T-helper 1 cell treated with Interleukin-12 subunit alpha and Interleukin-12 subunit beta and Interleukin-4 antibody, amounts not matched to agents 30 μg/mL and 1 μg/mL, for 36 hours (primary cell): Measurements from ENCODE around the gene KRT1.

Experiments
- H3K27ac Mint-ChIP-seq: one replicate; pipeline ENCODE4 v1.8.0; 2021; ENCODE audit warnings: mild to moderate bottlenecking, mixed read lengths
- H3K27me3 Mint-ChIP-seq: one replicate; pipeline ENCODE4 v1.8.0; 2021; ENCODE audit warnings: low read depth, mixed read lengths
- H3K36me3 Mint-ChIP-seq: one replicate; pipeline ENCODE4 v1.8.0; 2021; ENCODE audit warnings: low read depth, mixed read lengths
- H3K4me1 Mint-ChIP-seq: one replicate; pipeline ENCODE4 v1.8.0; 2021; ENCODE audit warnings: low read depth, mixed read lengths
- H3K4me3 Mint-ChIP-seq: one replicate; pipeline ENCODE4 v1.8.0; 2021; ENCODE audit warnings: mild to moderate bottlenecking, moderate library complexity, mixed read lengths
- H3K9me3 Mint-ChIP-seq: one replicate; pipeline ENCODE4 v1.8.0; 2021; ENCODE audit warnings: mixed read lengths

The KRT1 gene

DNA sequence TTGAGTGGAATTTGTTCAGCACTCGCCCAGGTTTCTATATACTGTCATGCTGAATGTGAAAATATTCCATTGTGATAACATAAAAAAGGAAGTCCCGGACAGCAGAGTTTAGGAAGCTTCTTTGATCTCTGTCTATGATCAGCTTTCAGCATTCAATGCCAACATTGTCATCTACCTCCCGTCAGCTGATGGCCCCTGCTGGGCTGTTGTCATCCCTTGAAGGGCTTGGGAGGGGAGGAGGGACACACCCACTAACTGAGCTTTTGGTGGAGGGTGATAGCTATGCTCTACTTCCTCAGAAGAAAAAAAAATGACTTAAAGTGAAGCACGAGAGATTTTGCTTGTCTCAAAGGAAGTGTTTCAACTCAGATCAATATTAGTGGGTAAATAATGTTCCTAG is 27.8 kb upstream of the KRT1 start:
- H3K27me3 Mint-ChIP-seq, result peaks cover 17% of the 10 kb centered on the region

DNA sequence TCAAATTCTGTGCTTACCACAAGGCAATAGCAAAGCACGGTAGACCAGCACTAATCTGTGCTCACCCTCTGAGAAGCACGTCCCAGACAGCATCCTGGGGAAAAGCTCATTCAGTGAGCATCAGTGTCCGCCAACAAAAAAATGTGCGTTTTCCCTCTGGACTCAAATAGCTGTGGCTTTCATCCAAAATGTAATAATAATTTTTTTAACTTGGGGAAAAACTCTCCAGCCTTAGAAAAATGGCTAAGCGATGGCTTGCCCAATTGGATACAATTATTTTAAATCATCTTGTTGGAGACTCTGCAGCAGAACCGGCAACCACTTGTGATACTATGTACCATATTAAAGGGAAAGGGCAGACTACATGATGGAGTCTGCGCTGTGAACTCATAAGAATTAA is 24.3 kb upstream of the KRT1 start:
- Mint-ChIP-seq H3K27ac (no peak overlapping the region), H3K27me3 (peaks cover 13% of the 10 kb centered on the region), H3K4me3 (no peak overlapping the region), H3K9me3 (no peaks in the 10 kb centered on the region), H3K36me3 (no peaks in the 10 kb centered on the region), H3K4me1 (peaks cover 2% of the 10 kb centered on the region)

More for the DNA sequence above, 27.8 kb upstream of the KRT1 start:
- H3K4me3 Mint-ChIP-seq, result no peak overlapping the region
- no peaks in the 10 kb centered on the region for H3K9me3 Mint-ChIP-seq
- peaks cover 3% of the 10 kb centered on the region for H3K36me3 Mint-ChIP-seq
- no peak overlapping the region for H3K27ac Mint-ChIP-seq
- H3K4me1 Mint-ChIP-seq, result peaks cover 2% of the 10 kb centered on the region

DNA sequence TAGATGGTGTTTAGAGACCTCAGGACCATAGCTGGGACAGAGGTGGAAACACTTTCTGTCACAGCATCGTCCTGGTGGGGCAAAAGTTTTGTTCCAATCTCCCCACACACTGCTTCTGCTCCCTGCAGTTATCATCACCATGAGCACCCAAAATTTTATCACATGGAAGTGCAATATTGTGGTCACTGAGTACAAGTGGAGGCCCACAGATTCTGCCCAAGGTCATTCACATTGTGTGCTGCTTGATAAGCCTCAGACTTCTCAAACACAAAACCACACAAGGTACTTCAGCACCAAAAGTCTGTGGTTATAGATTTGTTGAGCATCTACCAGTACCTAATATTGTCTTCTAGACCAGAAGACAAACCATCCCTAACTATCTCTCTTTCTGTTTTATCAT is 23.7 kb upstream of the KRT1 start:
- H3K27ac Mint-ChIP-seq, result no peak overlapping the region
- no peaks in the 10 kb centered on the region for H3K36me3 Mint-ChIP-seq
- H3K27me3 Mint-ChIP-seq, result peaks cover 13% of the 10 kb centered on the region
- H3K4me1 Mint-ChIP-seq, result peaks cover 2% of the 10 kb centered on the region
- no peak overlapping the region for H3K4me3 Mint-ChIP-seq
- H3K9me3 Mint-ChIP-seq, result no peaks in the 10 kb centered on the region

DNA sequence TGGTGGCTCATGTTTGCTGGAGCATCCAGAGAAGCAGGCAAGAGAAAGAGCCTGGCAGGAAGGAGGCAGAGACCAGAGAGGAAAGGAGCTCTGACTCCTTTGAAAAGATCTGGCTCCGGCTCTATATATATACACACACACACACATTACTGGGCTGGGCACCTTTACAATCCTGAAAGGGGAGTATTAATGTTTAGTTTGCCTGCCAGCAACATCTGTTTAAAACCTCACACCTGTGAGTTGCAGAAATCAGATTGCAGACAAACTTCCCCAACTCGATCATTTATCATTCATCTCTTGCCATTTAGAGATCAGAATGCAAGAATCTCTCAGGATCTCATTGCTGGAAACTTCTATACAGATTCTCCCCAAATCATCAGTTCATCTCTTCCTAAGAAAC is 23.2 kb upstream of the KRT1 start, which contains the start of gene KRT77:
Gene KRT77 (minus strand): TSS at position 101 of the 400 bp plus-strand sequence. CDS start 90 bp downstream, at position 11.
- peaks cover 2% of the 10 kb centered on the region for H3K4me1 Mint-ChIP-seq
- no peak within 1 kb of the TSS for H3K27ac Mint-ChIP-seq
- H3K4me3 Mint-ChIP-seq, result no peak within 1 kb of the TSS
- H3K36me3 Mint-ChIP-seq, result no peaks in the 10 kb centered on the region
- H3K9me3 Mint-ChIP-seq, result no peaks in the 10 kb centered on the region
- peaks cover 13% of the 10 kb centered on the region for H3K27me3 Mint-ChIP-seq

DNA sequence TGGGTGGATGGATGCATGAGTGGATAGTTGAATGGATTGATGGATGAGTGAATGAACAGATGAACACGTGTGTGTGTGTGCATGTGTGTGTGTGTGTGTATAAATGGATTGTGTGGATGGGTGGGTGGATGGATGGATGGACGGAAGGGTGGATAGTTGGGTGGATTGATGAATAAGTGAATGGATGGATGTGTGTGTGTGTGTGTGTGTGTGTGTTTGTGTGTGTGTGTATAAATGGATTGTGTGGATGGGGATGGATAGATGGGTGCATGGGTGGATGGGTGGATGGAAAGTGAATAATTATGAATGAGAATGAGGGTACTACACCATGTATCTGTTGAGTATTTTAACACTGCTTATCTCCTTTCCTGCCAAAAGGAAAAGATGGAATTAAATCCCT is 22.1 kb upstream of the KRT1 start:
- Mint-ChIP-seq H3K9me3 (no peaks in the 10 kb centered on the region), H3K4me1 (no peaks in the 10 kb centered on the region), H3K27me3 (peaks cover 16% of the 10 kb centered on the region), H3K36me3 (no peaks in the 10 kb centered on the region), H3K4me3 (no peak overlapping the region), H3K27ac (no peak overlapping the region)

DNA sequence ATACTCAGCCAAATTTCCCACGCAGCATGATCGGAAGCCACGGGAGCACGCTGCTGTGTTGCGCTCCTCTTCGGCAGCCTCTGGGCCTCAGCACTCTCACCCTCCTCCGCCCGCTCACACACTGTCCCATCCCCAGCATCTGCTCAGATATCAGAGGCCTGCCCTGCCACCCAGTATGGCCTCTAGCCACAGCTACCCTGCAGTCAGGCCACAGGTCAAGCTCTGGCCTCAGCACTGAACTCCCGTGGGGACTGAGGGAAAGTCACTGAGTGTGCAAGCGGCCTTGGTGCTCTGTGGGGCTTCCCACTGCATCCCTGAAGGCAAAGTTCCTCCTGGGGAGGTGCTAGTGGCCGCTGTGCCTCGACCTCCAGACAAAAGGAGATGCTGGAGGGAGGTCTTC is 21.1 kb upstream of the KRT1 start:
- Mint-ChIP-seq H3K4me1 (no peaks in the 10 kb centered on the region), H3K27ac (no peak overlapping the region), H3K36me3 (no peaks in the 10 kb centered on the region), H3K27me3 (peaks cover 21% of the 10 kb centered on the region), H3K4me3 (no peak overlapping the region), H3K9me3 (no peaks in the 10 kb centered on the region)

DNA sequence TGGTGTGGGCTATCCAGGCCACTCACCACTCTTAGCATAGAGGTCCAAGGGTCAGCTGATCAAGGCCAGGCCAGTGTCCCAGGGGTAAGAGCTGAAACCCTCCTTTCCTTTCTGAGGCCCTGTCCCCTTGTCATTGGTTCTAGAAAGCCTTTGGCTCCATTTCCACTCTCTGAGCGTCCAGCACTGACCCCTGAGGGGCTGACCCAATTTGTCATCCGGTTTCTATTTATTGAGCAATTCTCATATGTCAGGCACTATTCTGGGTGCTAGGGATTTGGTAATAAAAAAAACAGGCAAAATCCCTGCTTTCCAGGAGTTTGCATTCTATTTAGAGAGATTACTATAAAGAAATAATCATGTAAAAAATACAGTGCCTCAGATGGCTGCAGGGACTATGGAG is 19.8 kb upstream of the KRT1 start:
- Mint-ChIP-seq H3K4me3 (no peak overlapping the region), H3K9me3 (no peaks in the 10 kb centered on the region), H3K27ac (no peak overlapping the region), H3K4me1 (no peaks in the 10 kb centered on the region), H3K27me3 (peaks cover 29% of the 10 kb centered on the region), H3K36me3 (no peaks in the 10 kb centered on the region)

DNA sequence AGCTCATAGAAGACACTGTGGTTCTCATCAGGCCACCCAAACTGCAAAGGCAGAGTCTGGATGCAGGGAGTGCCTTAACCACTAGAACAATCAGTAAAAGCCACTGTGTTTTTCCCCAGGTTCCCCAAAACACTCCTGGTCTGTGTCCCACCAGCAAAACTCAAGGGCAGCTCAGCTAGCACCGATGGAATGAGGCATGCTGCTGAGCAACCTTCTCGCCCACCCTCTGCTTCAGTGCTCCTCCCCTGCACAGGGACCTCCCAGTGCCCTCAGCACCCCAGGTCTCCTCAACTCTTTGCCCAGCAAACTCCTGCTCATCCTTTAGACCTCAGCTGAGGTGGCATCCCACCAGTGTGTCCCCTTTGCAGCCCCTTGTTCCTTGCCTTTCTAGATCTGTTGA is 19.2 kb upstream of the KRT1 start:
- Mint-ChIP-seq H3K9me3 (no peaks in the 10 kb centered on the region), H3K4me3 (no peak overlapping the region), H3K27me3 (peaks cover 34% of the 10 kb centered on the region), H3K36me3 (no peaks in the 10 kb centered on the region), H3K27ac (no peak overlapping the region), H3K4me1 (no peaks in the 10 kb centered on the region)

DNA sequence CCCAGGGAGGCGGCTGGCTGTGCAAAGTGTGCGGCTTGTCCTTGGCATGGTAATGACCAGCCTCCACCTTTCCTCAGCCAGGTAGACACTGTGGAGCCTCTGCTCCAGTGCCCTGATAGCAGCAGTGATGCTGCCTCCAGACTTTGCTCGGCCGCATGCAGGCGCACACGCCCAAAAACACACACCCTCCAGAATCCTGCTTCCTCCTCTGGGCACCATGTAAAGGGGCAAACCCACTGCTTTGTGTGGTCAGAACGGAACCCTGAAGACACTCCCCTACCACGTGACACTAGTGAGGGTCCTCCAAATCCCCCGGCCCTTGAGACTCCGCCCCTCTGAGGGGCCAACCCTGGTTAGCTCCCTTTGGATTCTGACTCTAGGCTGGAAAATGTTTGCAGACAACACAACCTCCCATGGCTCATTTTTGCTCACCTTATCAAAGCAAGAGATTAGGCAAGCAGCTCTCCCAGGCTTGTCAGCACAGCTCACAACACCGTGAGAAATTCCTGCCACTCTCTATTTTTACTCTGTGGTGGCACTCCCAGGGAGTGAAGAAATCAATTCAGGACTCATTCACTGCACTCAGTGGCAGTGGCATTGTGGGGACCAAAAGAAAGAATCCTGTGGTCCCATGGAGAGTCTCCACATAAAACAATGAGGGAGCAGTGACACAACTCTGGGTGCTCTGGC is 18.6 kb upstream of the KRT1 start:
- H3K27me3 Mint-ChIP-seq, result peaks cover 34% of the 10 kb centered on the region
- H3K9me3 Mint-ChIP-seq, result no peaks in the 10 kb centered on the region
- H3K36me3 Mint-ChIP-seq, result no peaks in the 10 kb centered on the region
- no peak overlapping the region for H3K4me3 Mint-ChIP-seq
- no peak overlapping the region for H3K27ac Mint-ChIP-seq
- H3K4me1 Mint-ChIP-seq, result no peaks in the 10 kb centered on the region

DNA sequence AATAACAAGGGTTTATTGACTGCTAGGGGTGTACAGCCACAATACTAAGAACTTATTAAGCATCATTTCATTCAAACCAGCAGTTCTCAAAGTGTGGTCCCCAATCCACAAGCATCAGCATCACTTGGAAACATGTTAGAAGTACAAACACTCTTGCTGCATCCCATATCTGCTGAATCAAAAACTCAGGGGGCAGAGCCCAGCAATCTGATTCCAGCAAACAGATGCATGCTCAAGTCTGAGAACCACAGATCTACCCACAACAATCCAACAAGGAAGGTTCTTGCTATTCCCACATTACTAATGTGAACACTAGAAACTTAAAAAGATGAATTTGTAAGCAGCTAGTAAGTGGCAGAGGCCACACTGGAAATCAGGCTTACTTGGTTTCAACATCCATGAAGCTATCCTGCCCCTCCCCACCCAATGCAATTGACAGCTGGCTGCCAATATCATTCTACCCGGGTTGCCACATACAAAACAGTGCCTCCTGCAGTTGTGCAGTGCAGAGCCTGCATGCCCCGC is 16.9 kb upstream of the KRT1 start:
- Mint-ChIP-seq H3K36me3 (no peaks in the 10 kb centered on the region), H3K27ac (no peak overlapping the region), H3K9me3 (no peaks in the 10 kb centered on the region), H3K4me1 (no peaks in the 10 kb centered on the region), H3K27me3 (peaks cover 39% of the 10 kb centered on the region), H3K4me3 (no peak overlapping the region)

DNA sequence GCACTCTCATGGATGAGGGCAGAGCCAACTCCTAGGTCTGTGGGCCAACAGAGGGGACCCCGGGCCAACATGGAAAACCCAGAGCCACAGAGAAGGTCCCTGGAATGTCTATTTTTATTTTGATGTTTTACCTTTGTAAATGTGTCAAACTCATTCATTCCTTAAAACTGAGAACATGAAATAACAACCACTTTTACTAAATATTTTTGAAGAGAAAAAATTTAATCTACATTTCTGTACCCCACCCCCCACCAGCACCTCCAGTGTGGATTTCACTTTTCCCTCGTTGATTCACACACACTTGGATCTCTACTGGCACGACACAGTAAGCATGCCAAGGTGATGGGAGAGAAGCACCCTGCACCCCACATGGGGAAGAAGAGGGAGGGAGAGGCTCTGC is 16.4 kb upstream of the KRT1 start:
- Mint-ChIP-seq H3K27ac (no peak overlapping the region), H3K9me3 (no peaks in the 10 kb centered on the region), H3K4me3 (no peak overlapping the region), H3K36me3 (no peaks in the 10 kb centered on the region), H3K27me3 (peaks cover 40% of the 10 kb centered on the region), H3K4me1 (peaks cover 1% of the 10 kb centered on the region)

DNA sequence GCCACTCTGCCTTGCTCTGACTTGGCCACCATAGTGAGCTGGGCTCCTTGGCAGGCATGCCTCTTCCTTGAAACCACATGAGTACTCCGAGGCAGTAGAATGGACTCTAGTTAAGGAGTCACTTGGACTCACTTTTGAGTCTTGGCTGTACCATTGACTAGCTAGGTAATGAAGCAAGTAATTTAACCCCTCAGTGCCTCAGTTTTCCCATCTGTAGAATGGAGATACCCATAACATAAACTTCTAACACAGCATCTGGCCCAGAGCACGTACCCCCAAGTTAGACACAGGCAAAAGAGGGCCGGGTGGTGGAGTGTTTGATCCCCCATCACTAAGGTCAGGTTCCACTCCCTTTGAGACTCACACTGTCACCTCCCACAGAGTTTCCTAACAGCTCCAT is 14.8 kb upstream of the KRT1 start:
- H3K36me3 Mint-ChIP-seq, result no peaks in the 10 kb centered on the region

DNA sequence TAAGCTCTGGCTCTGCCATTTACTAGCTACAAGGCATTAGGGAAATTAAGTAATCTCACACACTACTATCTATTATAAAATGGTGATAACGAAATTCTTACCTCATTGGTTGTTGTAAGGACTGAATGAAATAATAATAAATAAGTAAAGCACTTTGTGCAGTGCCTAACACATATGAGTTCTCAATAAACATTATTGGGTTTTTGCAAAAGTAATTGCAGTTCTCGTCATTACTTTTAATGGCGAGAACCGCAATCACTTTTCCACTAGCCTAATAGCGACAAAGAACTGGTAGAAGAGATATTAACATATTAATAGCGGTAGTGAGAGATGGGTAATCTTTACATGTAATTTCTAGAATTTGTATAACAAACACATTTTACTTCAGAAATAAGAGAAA is 13.9 kb upstream of the KRT1 start:
- Mint-ChIP-seq H3K4me1 (peaks cover 10% of the 10 kb centered on the region), H3K27ac (no peak overlapping the region), H3K4me3 (no peak overlapping the region), H3K9me3 (no peaks in the 10 kb centered on the region), H3K27me3 (peaks cover 64% of the 10 kb centered on the region), H3K36me3 (no peaks in the 10 kb centered on the region)

More for the DNA sequence above, 14.8 kb upstream of the KRT1 start:
- Mint-ChIP-seq H3K27me3 (peaks cover 56% of the 10 kb centered on the region), H3K4me1 (peaks cover 10% of the 10 kb centered on the region), H3K4me3 (no peak overlapping the region), H3K9me3 (no peaks in the 10 kb centered on the region), H3K27ac (no peak overlapping the region)

DNA sequence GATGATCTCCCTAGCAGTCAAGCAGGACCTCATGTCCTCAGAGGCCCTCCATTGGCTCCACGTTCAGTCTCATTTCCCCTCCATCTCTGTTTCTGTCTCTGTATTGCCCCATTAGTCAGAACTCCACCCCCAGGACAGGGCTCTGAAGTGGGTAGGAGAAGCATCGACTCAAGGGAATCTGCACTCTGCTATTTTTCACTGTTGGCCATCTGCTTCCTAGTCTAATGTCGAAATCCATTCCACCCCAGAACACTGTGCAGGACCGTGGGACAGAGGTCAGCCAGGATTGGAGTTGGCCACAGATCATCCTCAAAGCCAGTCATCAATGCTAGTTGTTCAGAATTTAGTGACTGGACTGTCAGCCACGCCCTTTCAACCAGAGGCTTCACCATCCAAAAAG is 13.1 kb upstream of the KRT1 start:
- H3K27me3 Mint-ChIP-seq, result peaks cover 73% of the 10 kb centered on the region
- no peaks in the 10 kb centered on the region for H3K9me3 Mint-ChIP-seq
- H3K27ac Mint-ChIP-seq, result no peak overlapping the region
- peaks cover 10% of the 10 kb centered on the region for H3K4me1 Mint-ChIP-seq
- no peaks in the 10 kb centered on the region for H3K36me3 Mint-ChIP-seq
- no peak overlapping the region for H3K4me3 Mint-ChIP-seq

DNA sequence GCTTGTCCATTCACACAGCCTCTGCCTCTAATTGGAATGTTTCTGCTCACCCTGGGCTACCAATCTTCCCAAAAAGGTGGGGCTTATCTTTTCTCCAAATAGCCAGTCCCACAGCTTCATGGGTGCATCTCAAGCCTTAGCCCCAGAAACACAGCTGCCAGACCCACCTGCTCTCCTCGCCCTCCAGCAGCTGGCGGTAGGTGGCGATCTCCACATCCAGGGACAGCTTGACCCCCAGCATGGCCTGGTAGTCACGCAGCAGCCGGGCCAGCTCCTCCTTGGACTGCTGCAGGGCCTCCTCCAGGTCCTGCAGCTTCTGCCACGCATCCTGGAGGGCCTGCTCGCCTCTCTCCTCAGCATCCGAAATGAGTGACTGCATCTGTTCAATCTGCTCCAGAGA is 12.0 kb upstream of the KRT1 start:
- H3K36me3 Mint-ChIP-seq, result no peaks in the 10 kb centered on the region
- H3K27ac Mint-ChIP-seq, result no peak overlapping the region
- peaks cover 77% of the 10 kb centered on the region for H3K27me3 Mint-ChIP-seq
- H3K9me3 Mint-ChIP-seq, result no peaks in the 10 kb centered on the region
- H3K4me3 Mint-ChIP-seq, result peak overlapping the region; percentile 19
- H3K4me1 Mint-ChIP-seq, result peaks cover 10% of the 10 kb centered on the region

DNA sequence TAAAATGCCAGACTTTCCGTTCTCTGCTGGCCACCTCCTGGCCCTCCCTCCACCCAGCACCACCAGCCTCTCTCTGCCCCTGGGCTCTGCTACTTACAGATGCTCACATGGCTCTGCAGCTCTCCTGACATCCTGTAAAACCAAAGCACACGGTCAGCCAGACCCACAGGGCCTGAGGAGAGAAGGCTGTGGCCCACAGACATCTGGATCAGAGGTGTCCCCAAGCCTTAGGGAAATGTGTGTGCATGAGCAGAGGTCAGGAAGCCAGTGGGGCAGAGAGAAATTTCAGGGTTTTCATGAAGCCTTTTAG is 11.6 kb upstream of the KRT1 start:
- no peaks in the 10 kb centered on the region for H3K9me3 Mint-ChIP-seq
- H3K4me1 Mint-ChIP-seq, result peaks cover 10% of the 10 kb centered on the region
- H3K27me3 Mint-ChIP-seq, result peaks cover 73% of the 10 kb centered on the region
- peak overlapping the region; percentile 12 for H3K27ac Mint-ChIP-seq
- no peaks in the 10 kb centered on the region for H3K36me3 Mint-ChIP-seq
- peak overlapping the region; percentile 17 for H3K4me3 Mint-ChIP-seq
